ENCODE data around the gene HOXB5. TPM values are rescaled to one million over a fixed set of nuclear protein-coding genes. Genes with fewer than 3 reads are reported as not detected.

Gene HOXB5
- total RNA-seq, 4 donors from 2014 or later, result 0.72 to 3.3 (median 1.4) TPM

DNA sequence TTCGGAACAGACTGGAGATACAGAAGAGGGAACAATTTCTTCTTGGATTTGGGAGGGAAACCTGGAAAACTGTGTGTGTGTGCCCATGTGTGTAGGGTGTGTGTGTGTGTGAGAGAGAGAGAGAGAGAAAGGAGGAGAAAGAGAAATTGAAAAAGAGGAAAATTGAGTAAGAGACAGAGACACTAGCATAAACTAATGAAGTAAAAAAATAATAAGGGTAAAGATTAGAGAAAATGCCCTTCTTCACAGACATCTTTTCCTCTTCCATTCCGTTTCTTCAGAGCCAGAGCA is 34.8 kb downstream of the HOXB5 start:
- TF ChIP-seq, protein P1, sequence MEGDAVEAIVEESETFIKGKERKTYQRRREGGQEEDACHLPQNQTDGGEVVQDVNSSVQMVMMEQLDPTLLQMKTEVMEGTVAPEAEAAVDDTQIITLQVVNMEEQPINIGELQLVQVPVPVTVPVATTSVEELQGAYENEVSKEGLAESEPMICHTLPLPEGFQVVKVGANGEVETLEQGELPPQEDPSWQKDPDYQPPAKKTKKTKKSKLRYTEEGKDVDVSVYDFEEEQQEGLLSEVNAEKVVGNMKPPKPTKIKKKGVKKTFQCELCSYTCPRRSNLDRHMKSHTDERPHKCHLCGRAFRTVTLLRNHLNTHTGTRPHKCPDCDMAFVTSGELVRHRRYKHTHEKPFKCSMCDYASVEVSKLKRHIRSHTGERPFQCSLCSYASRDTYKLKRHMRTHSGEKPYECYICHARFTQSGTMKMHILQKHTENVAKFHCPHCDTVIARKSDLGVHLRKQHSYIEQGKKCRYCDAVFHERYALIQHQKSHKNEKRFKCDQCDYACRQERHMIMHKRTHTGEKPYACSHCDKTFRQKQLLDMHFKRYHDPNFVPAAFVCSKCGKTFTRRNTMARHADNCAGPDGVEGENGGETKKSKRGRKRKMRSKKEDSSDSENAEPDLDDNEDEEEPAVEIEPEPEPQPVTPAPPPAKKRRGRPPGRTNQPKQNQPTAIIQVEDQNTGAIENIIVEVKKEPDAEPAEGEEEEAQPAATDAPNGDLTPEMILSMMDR (IDR thresholded peaks at IDR 0.05), result no peak
- ATAC-seq (ENCODE audit: low FRiP score), result no peak
- DNase-seq (ENCODE audit: low spot score), result no peak

GRCh38 chr17:48558057-48558830 is 35.3 kb downstream of the HOXB5 start:
- TF ChIP-seq, protein P1 (IDR thresholded peaks at IDR 0.05), result no peak
- ATAC-seq (ENCODE audit: low FRiP score), result no peak
- no peak for DNase-seq (ENCODE audit: low spot score)

DNA sequence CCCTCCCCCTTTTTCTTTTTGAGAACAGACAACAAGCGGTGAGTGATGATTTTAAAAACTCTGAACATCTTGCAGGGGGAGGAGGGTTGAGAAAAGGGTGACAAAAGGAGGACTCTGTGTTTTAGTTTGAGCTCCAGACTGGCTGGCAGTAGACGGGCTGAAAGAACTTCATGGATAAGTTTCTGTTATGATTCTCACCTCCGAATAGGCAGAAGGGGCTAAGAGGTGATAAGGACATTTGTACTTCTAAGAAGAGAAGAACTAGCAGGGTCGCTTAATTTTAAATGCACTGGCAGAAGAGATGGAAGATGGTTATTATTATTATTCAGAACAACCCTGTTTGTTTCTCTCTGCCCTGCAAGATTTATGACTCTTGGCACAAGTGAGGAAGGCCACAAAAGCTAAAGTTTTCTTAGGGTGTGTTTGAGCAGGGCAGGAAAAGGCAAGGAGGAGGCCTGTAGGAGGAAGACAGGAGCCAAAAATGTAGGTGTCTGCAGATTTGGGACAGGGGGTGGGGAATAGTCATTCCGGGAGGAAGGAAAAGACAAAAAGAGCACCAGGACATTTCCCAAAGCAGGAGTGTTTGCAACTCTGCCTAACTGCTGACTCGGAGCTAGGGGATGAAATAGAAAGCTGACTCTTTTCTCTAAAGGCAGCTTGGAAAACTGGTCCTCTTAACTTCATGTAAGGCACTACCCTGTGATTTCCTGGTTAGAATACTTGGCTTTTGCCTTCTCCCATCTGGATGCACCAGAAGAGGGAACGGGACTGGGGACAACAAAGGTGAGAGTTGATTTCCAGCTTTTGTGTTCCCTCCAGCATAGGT is 36.8 kb downstream of the HOXB5 start:
- no peak for ATAC-seq (ENCODE audit: low FRiP score)
- DNase-seq (ENCODE audit: low spot score), result no peak

GRCh38 chr17:48556229-48556575 is 37.4 kb downstream of the HOXB5 start:
- TF ChIP-seq, protein P1 (IDR thresholded peaks at IDR 0.05), result no peak
- ATAC-seq (ENCODE audit: low FRiP score) (no peak), DNase-seq (ENCODE audit: low spot score) (no peak)

More for the DNA sequence above, 36.8 kb downstream of the HOXB5 start:
- TF ChIP-seq, protein P1 (IDR thresholded peaks at IDR 0.05), result no peak

GRCh38 chr17:48555258-48556228 is 38.0 kb downstream of the HOXB5 start:
- no peak for DNase-seq (ENCODE audit: low spot score)
- TF ChIP-seq, protein P1 (IDR thresholded peaks at IDR 0.05), result no peak
- ATAC-seq (ENCODE audit: low FRiP score), result no peak

DNA sequence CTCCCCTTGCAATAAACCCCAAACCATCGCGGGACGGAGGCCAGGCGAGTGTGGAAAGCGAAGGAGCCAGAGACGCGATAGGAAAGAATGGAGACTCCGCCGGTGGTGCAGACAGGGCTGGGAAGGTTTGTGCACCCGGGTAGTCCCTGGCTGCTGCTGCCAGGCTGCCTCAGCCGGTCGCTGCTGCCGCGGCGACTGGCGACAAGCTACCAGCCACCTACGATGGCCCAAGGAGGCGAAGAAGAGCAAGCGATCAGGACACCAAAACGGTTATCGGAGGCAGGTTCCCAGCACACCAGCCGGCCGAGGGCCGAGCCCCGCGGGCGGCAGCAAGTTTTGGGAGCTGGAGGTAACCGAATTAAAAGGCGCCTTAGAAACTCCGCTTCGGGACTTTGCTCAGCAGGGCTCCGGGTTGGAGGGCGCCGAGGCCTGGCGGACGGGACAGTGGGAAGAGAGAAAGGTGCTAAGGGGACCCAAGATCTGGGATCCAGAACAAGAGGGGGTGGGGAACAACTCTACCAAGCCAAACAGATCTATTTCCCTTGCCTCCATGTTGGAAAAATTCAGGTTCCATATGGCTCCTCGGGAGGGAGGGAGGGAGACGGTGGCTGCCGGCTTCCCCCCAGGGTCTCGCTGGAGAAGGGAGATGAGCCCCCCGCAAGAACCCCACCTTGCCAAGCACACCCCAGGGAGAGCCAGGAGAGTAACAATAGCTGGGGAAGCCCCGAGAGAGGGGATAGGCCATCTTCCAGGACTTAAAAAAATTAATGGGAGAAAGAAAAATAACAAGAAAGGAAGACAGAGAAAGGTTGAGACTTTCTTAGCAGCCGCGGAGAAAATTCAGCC is 38.9 kb downstream of the HOXB5 start:
- ATAC-seq (ENCODE audit: low FRiP score) (no peak), DNase-seq (ENCODE audit: low spot score) (no peak)
- TF ChIP-seq, protein P1 (IDR thresholded peaks at IDR 0.05), result no peak

Measured in omental fat pad (tissue), 4 donors.